GM12872 (cell line): ENCODE data around the gene RAB34.

ENCODE experiments used
- CTCF ChIP-seq: IDR thresholded peaks from 3 replicates; pipeline ENCODE4 v1.5.1; 2011; ENCODE audit warnings: low read depth, mild to moderate bottlenecking, low read length, moderate library complexity; ENCODE audit not compliant: insufficient read depth

Gene RAB34

DNA sequence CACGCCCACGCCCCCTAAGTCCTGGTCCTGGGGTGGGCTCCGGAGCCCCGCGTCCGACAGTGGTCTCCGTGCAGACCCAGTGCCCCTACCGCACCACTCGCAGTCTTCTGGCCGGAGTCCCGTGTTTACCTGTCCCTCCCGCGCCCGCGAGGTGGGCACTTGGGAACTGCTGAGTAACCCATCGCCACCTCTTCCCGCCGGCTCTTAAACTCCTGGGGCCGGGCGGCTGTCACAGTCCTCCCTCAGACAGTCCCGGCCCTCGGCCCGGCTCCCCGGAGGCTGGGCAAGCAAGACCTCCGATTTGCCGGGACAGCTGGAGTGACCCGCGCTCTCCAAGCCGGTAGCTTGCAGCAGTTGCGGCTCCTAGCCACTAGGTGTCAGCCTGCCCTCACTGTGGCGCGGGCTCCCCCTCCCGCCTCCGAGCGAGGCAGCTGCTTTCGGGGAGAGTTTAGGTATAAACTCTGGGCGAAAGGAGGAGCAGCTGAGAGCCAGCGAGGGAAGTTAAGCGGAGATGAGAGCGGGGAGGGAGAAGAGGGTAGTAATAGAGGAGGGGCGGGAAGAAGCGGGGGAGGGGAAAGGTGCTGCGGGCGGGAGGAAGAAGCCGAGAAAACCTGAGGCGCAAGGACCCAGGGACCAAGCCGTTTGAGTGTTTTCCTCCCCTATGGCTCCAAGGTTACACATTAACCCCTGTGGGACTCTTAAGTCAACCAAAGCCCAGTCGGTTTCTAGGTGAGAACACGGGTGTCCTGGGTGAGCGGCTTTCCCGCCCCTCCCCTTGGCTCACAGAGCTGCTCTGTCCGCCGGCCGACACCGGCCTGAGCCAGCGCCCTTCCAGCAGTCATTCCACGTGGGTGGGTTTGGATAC is 9.2 kb upstream of the RAB34 start:
- TF ChIP-seq CTCF = peak; percentile 97

DNA sequence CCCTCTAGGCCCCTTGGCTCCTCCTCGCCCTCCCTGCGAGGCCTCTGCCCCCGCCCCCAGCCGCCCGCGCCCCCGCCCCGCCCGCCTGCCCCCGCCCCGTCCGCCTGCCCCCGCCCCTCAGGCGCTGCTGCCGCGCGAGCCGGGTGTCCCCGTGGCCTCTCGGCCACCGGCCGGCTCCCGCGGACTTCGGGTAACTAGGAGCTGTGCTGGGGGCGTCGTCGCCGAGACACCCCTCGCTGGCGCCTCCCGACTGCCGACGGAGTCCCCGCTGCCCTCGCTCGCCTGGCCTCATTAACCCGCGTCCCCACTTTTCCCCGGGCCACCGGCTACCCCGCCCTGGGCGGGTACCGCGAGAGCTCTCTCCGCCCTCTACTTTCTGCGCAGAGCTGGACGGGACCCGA is 8.6 kb upstream of the RAB34 start, which contains the start of gene TLCD1:
TSS of gene TLCD1 (minus strand) at position 8 of the 401 bp plus-strand sequence. CDS start 136 bp downstream, outside the sequence.
- TF ChIP-seq CTCF = no peak

GRCh38 chr17:28725660-28726225 is 8.1 kb upstream of the RAB34 start:
- TF ChIP-seq CTCF = no peak

GRCh38 chr17:28725166-28725659 is 7.5 kb upstream of the RAB34 start:
- TF ChIP-seq CTCF = peak; percentile 41; the same call in 1 of the 3 replicates

DNA sequence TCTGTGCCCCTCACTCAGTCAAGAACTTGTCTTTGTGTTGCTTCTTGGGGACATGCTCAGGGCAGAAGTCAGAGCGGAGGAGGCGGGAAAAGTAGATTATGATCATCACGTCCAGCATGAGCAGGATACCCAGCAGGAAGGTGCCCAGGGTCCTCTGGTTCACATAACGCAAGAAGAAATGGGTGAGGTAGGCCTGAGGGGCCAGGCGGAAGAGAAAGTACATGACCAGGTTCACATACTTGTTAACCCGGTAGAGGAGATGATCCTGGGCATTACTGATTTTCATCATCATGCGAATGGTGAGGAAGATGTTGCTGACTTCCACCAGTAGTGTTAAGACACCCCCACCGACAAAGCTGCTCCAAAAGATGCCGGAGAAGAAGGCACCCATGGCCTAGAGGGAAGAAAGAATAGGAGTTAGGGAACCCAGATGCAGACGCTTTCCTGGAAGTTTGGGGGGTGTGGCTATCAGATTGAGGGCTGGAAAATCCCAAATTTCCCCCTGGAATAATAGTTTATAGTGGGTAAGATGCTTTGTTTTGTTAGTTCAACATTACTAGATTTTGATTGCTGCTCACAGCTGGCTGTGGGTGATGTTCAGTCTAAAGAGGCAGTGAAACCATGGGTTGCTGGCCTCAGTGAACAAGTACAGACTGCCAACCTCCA is 7.0 kb upstream of the RAB34 start:
- no peak for TF ChIP-seq CTCF

DNA sequence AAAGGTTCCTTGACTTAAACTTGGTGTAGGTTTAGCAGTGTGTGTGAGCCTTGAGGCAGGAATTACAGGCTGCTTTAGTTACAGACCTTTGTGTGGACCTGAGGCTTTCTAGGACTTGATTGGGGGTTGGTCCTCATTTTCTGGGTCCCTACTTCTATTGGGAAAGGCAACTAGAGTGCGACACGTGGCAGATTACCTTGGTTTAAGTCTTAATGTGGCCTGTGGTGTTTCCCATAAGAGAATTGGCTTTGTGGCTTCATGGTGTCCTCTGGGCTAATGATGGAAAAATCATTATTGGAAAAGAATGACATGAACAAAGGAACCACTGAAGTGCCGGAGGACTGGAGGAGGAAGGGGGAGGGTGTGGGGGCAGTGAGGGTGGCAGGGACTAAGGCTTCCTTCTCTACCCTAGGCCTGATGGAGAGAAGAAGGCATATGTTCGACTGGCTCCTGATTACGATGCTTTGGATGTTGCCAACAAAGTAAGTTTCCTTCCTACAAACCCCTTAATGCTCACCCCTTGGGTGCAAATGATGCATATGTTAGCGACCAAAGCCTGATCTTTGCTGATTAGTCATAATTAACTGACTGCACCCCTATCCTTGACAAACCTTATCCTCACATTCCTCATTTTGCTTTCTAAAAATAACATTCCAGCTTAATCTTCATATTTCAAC is 5.6 kb upstream of the RAB34 start:
- no peak for TF ChIP-seq CTCF
